OCI-LY1 (cell line): ENCODE data around the gene DYNLRB1.

ENCODE experiments used
- H2AFZ ChIP-seq: fragments of 200-600 bp; sonication (generic), shearing (Covaris generic); 2 replicates; pipeline ENCODE4 v1.6.0; 2014; ENCODE audit warnings: antibody characterized with exemption, mild to moderate bottlenecking, low read length
- H3F3A ChIP-seq: fragments of 200-600 bp; sonication (generic), shearing (Covaris generic); 2 replicates; pipeline ENCODE4 v1.6.0; 2014; ENCODE audit warnings: mild to moderate bottlenecking, antibody characterized with exemption, low read length, moderate library complexity; ENCODE audit not compliant: insufficient read depth
- H3K27ac ChIP-seq: fragments of 200-600 bp; sonication (generic); 2 replicates; pipeline ENCODE4 v1.5.1; 2014; ENCODE audit warnings: low read length, mixed run types, mild to moderate bottlenecking, low read depth; ENCODE audit not compliant: poor library complexity, severe bottlenecking
- H3K27me3 ChIP-seq: fragments of 200-600 bp; sonication (generic); 2 replicates; pipeline ENCODE4 v1.6.0; 2014; ENCODE audit warnings: antibody characterized with exemption, mild to moderate bottlenecking, low read length, moderate library complexity; ENCODE audit not compliant: insufficient read depth
- H3K36me3 ChIP-seq: fragments of 200-600 bp; sonication (generic); 2 replicates; pipeline ENCODE4 v1.6.1; 2014; ENCODE audit warnings: mild to moderate bottlenecking, antibody characterized with exemption, low read length, moderate library complexity, mixed read lengths; ENCODE audit not compliant: insufficient read depth
- H3K4me1 ChIP-seq: fragments of 200-600 bp; sonication (generic); 2 replicates; pipeline ENCODE4 v1.5.1; 2014; ENCODE audit warnings: mild to moderate bottlenecking, low read length, moderate library complexity; ENCODE audit not compliant: insufficient read depth, severe bottlenecking
- H3K4me2 ChIP-seq: fragments of 200-600 bp; sonication (generic), shearing (Covaris generic); 2 replicates; pipeline ENCODE4 v1.6.1; 2014; ENCODE audit warnings: low read length
- H3K4me3 ChIP-seq: fragments of 200-600 bp; sonication (generic); 2 replicates; pipeline ENCODE4 v1.5.1; 2014; ENCODE audit warnings: low read length, low read depth, mild to moderate bottlenecking, mixed read lengths; ENCODE audit not compliant: poor library complexity, severe bottlenecking
- H3K79me2 ChIP-seq: fragments of 200-600 bp; shearing (Covaris generic); 2 replicates; pipeline ENCODE4 v1.6.1; 2016; ENCODE audit warnings: mixed run types, low read length, mixed read lengths; ENCODE audit not compliant: insufficient read depth
- H3K9ac ChIP-seq: fragments of 200-600 bp; sonication (generic), shearing (Covaris generic); 2 replicates; pipeline ENCODE4 v1.6.1; 2014; ENCODE audit warnings: mild to moderate bottlenecking, low read length, mixed read lengths
- H3K9me2 ChIP-seq: fragments of 200-600 bp; sonication (generic), shearing (Covaris generic); 2 replicates; pipeline ENCODE4 v1.6.1; 2014; ENCODE audit warnings: low read depth, mild to moderate bottlenecking, low read length, mixed read lengths
- H3K9me3 ChIP-seq: fragments of 200-600 bp; shearing (Covaris generic); 2 replicates; pipeline ENCODE4 v1.6.1; 2014; ENCODE audit warnings: low read length, mixed read lengths
- H4K20me1 ChIP-seq: fragments of 200-600 bp; sonication (generic), shearing (Covaris generic); 2 replicates; pipeline ENCODE4 v1.6.0; 2016; ENCODE audit warnings: mild to moderate bottlenecking, low read length; ENCODE audit not compliant: insufficient read depth
- EZH2 ChIP-seq: fragments of 200-600 bp; sonication (generic), shearing (Covaris generic); IDR thresholded peaks from 2 replicates; pipeline ENCODE4 v1.8.0; 2017; ENCODE audit warnings: borderline replicate concordance, mixed run types, mild to moderate bottlenecking, antibody characterized with exemption, low read length, moderate library complexity, mixed read lengths
- TF ChIP-seq, protein P1 (sequence below): fragments of 200-600 bp; sonication (generic), shearing (Covaris generic); IDR thresholded peaks from 2 replicates; pipeline ENCODE4 v1.5.1; 2017; ENCODE audit warnings: mild to moderate bottlenecking, antibody characterized with exemption, low read length, moderate library complexity, mixed read lengths

Gene DYNLRB1

DNA sequence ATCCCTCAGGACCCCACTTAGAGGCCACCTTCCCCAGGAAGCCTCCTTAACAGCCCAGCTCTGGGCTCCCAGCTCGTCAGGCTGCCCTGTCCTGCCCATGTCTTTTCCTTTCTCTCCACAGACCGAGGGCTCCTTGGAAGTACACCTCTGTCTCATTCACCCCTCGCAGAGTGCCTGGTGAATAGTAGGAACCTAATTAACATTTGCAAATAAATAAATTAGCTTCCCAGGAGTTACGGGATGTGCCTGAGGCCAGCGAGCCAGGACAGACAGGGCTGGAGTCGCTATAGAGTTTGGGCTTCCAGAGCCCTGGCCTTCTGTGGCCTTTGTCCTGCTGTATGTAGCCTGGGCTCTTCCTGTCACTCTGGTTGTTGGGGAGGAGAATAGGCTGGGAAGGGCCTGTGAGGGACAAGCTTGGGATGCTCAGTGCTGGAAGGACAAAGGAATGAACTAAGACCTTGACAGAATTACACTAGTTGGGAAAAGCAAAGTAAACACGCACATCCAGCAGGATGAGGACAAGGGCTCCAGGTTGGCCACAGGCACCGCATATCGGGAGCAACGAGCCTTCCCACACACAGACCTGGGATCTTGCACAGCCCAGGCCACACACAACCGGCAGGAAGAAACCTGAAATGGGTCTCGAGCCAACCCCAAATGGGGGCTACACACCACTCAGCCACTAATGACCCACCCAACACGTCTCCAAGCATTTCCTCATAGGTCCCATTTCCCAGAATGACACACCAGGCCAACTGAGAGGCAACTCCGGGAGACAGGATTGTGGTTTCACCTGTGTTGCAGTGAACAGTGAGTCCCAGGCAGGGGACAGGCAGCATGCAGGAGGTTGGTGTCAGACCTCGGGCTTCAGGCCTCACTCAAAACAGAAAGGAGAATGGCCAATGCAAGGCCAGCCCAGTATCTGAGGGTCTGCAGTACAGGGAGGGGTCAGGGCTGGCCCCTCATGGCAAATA lies 52.0 kb downstream of the DYNLRB1 start:
- no peaks in the 10 kb centered on the region for H4K20me1 ChIP-seq
- no peaks in the 10 kb centered on the region for H3K36me3 ChIP-seq
- H3K9me3 ChIP-seq, result no peaks in the 10 kb centered on the region
- no peak overlapping the region for H3K27ac ChIP-seq
- H3K4me2 ChIP-seq, result no peak overlapping the region
- H3K79me2 ChIP-seq, result no peaks in the 10 kb centered on the region
- TF ChIP-seq, protein P1, sequence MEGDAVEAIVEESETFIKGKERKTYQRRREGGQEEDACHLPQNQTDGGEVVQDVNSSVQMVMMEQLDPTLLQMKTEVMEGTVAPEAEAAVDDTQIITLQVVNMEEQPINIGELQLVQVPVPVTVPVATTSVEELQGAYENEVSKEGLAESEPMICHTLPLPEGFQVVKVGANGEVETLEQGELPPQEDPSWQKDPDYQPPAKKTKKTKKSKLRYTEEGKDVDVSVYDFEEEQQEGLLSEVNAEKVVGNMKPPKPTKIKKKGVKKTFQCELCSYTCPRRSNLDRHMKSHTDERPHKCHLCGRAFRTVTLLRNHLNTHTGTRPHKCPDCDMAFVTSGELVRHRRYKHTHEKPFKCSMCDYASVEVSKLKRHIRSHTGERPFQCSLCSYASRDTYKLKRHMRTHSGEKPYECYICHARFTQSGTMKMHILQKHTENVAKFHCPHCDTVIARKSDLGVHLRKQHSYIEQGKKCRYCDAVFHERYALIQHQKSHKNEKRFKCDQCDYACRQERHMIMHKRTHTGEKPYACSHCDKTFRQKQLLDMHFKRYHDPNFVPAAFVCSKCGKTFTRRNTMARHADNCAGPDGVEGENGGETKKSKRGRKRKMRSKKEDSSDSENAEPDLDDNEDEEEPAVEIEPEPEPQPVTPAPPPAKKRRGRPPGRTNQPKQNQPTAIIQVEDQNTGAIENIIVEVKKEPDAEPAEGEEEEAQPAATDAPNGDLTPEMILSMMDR, result no peak
- H3K27me3 ChIP-seq, result no peaks in the 10 kb centered on the region
- H3F3A ChIP-seq, result no peaks in the 10 kb centered on the region
- H3K4me3 ChIP-seq, result no peak overlapping the region
- H2AFZ ChIP-seq, result no peak overlapping the region
- H3K4me1 ChIP-seq, result peaks cover 7% of the 10 kb centered on the region
- H3K9me2 ChIP-seq, result no peaks in the 10 kb centered on the region
- no peak overlapping the region for H3K9ac ChIP-seq

DNA sequence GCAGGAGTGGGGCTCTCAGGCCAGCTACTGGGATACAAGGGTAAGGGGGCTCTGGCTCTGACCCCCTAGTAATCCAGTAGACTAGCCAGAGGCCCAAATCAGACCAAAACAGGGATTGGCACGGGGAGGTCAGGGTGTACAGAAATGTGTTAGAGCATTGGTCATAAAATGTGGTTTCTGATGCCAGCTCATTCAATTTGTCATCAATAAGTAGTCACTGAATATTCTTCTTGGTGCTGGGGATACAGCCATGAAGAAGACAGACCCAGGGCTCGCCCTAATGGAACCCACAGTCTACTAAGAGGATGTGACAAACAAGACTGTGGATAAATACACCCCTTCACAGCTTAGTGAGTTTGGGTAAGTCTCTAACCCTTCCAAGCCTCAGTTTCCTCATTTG lies 53.4 kb downstream of the DYNLRB1 start:
- Histone ChIP-seq H4K20me1 (no peaks in the 10 kb centered on the region), H3F3A (no peaks in the 10 kb centered on the region), H3K9me3 (no peaks in the 10 kb centered on the region), H3K36me3 (no peaks in the 10 kb centered on the region), H3K4me2 (no peak overlapping the region), H3K27me3 (no peaks in the 10 kb centered on the region), H3K79me2 (no peaks in the 10 kb centered on the region), H2AFZ (no peak overlapping the region), H3K4me3 (no peak overlapping the region), H3K9me2 (no peaks in the 10 kb centered on the region), H3K4me1 (peaks cover 7% of the 10 kb centered on the region), H3K9ac (no peak overlapping the region), H3K27ac (no peak overlapping the region)
- TF ChIP-seq EZH2, result no peak
- TF ChIP-seq, protein P1, result no peak

DNA sequence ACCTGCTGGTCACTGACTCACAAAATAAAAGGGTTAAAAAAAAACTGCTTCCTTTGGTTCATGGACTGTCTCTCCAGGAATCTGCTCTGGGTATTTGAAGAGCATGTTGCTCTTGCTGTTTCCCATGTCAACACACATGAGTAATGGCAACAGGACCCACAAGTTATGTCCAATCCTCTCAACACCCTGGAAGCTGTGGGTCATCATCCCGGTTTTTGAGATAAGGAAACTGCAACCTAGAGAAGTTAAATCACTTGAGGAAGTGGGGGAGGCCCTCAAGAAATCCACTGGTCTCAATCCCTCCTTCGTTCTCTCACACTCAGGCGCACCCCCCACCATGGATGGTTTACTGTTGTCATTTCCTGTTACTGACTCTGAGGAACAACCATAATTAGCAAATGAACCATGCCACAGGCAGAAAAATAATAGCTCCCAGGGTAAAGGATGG lies 54.7 kb downstream of the DYNLRB1 start:
- Histone ChIP-seq H3F3A (no peaks in the 10 kb centered on the region), H3K9me3 (no peaks in the 10 kb centered on the region), H3K4me3 (no peak overlapping the region), H4K20me1 (no peaks in the 10 kb centered on the region), H3K36me3 (no peaks in the 10 kb centered on the region), H3K27me3 (no peaks in the 10 kb centered on the region), H3K9ac (no peak overlapping the region), H3K9me2 (no peaks in the 10 kb centered on the region), H3K4me2 (no peak overlapping the region), H3K27ac (no peak overlapping the region), H3K79me2 (no peaks in the 10 kb centered on the region), H2AFZ (no peak overlapping the region), H3K4me1 (peaks cover 7% of the 10 kb centered on the region)
- no peak for TF ChIP-seq EZH2
- TF ChIP-seq, protein P1, result no peak
